Neural progenitor cell (in vitro differentiated cells): Measurements from ENCODE around the gene FNIP2. TPM values are rescaled to one million over a fixed set of nuclear protein-coding genes. Genes with fewer than 3 reads are reported as not detected.

Experiments used
- DNase-seq: peaks from one replicate; pipeline ENCODE4 v3.0.0-alpha.2; 2016; ENCODE audit warnings: low spot score
- H2AFZ ChIP-seq: fragments of 200-600 bp; sonication (generic); replicated peaks from 2 replicates; pipeline ENCODE4 v1.6.1; 2016; ENCODE audit warnings: antibody characterized with exemption
- H3F3A ChIP-seq: fragments of 200-600 bp; sonication (generic); 2 replicates; pipeline ENCODE4 v1.6.1; 2016; ENCODE audit warnings: antibody characterized with exemption, low read depth
- H3K27ac ChIP-seq: fragments of 200-600 bp; sonication (generic); 2 replicates; pipeline ENCODE4 v1.5.1; 2016; ENCODE audit warnings: mild to moderate bottlenecking
- H3K27me3 ChIP-seq: fragments of 200-600 bp; sonication (generic); 2 replicates; pipeline ENCODE4 v1.6.1; 2016; ENCODE audit warnings: mild to moderate bottlenecking, moderate library complexity
- H3K36me3 ChIP-seq: fragments of 200-600 bp; sonication (generic); 2 replicates; pipeline ENCODE4 v1.5.1; 2016
- H3K4me1 ChIP-seq: fragments of 200-600 bp; sonication (generic); 2 replicates; pipeline ENCODE4 v1.6.1; 2016; ENCODE audit warnings: mixed run types
- H3K4me2 ChIP-seq: fragments of 200-600 bp; sonication (generic); 2 replicates; pipeline ENCODE4 v1.6.1; 2016
- H3K4me3 ChIP-seq: fragments of 200-600 bp; sonication (generic); 2 replicates; pipeline ENCODE4 v1.5.1; 2016
- H3K79me2 ChIP-seq: fragments of 200-600 bp; sonication (generic); 2 replicates; pipeline ENCODE4 v1.6.1; 2016; ENCODE audit warnings: low read depth
- H3K9ac ChIP-seq: fragments of 200-600 bp; sonication (generic); 2 replicates; pipeline ENCODE4 v1.6.1; 2016
- H3K9me3 ChIP-seq: fragments of 200-600 bp; sonication (generic); 2 replicates; pipeline ENCODE4 v1.5.1; 2016; ENCODE audit warnings: low read depth
- H4K20me1 ChIP-seq: fragments of 200-600 bp; sonication (generic); 2 replicates; pipeline ENCODE4 v1.6.1; 2016; ENCODE audit warnings: low read depth
- H3K27ac Mint-ChIP-seq: 3 replicates; pipeline ENCODE4 v1.8.0; 2021; ENCODE audit warnings: mixed read lengths
- H3K27me3 Mint-ChIP-seq: 2 replicates; pipeline ENCODE4 v1.8.0; 2022; ENCODE audit warnings: low read depth, mild to moderate bottlenecking, inconsistent platforms, moderate library complexity, mixed read lengths; ENCODE audit not compliant: insufficient read depth
- H3K36me3 Mint-ChIP-seq: 3 replicates; pipeline ENCODE4 v1.8.0; 2021; ENCODE audit warnings: mixed read lengths
- H3K4me1 Mint-ChIP-seq: 3 replicates; pipeline ENCODE4 v1.8.0; 2021; ENCODE audit warnings: mixed read lengths
- H3K4me3 Mint-ChIP-seq: 3 replicates; pipeline ENCODE4 v1.8.0; 2021; ENCODE audit warnings: mild to moderate bottlenecking, moderate library complexity, mixed read lengths
- H3K9me3 Mint-ChIP-seq: 3 replicates; pipeline ENCODE4 v1.8.0; 2020; ENCODE audit warnings: mixed read lengths
- EZH2 ChIP-seq: fragments of 200-600 bp; sonication (generic); IDR thresholded peaks from 2 replicates; pipeline ENCODE4 v1.6.1; 2017; ENCODE audit warnings: antibody characterized with exemption, mild to moderate bottlenecking, moderate library complexity
- EZH2phosphoT487 ChIP-seq: fragments of 200-600 bp; sonication (generic); IDR thresholded peaks from 2 replicates; pipeline ENCODE4 v1.6.1; 2017; ENCODE audit warnings: antibody characterized with exemption
- total RNA-seq: library from RNA; depleted of rRNA; stranded (reverse); fragments of >200 nt; gene quantifications from 2 replicates; pipeline ENCODE4 v1.2.3, GENCODE V29; 2015; ENCODE audit warnings: low replicate concordance
- TF ChIP-seq, protein P1 (sequence below): fragments of 200-600 bp; sonication (generic); IDR thresholded peaks from 2 replicates; pipeline ENCODE4 v1.5.1; 2017; ENCODE audit warnings: antibody characterized with exemption, mild to moderate bottlenecking

Gene FNIP2
- total RNA-seq, 1 donor from 2014 or later, result 10.5 TPM

DNA sequence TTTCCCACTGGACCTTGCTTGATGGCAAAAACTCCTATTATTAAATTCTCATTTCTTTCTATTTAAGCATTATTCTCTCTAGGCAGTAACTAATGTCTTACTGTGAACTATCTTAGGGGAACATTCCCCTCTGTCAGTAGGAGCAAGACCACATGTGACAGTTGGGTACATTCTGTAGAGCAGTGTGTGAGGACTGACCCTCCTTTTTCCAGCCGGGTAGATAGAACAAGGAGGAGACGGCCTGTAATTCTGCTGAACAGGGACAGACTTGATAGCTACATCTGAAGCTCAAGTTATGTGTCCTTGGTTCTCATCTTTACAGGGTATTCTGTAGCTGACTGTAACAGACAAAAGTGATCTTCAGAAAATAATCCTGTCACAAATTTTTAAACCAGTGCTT is 43.3 kb downstream of the FNIP2 start:
- Histone ChIP-seq H3K79me2 (no peaks in the 10 kb centered on the region), H3K4me3 (no peak overlapping the region), H3K4me2 (no peak overlapping the region), H3K36me3 (no peaks in the 10 kb centered on the region), H3K27me3 (no peaks in the 10 kb centered on the region), H3K4me1 (no peaks in the 10 kb centered on the region), H3K9ac (no peak overlapping the region), H2AFZ (no peak overlapping the region), H3K27ac (no peak overlapping the region), H4K20me1 (no peaks in the 10 kb centered on the region), H3F3A (no peaks in the 10 kb centered on the region), H3K9me3 (no peaks in the 10 kb centered on the region)
- no peak overlapping the region for H3K4me3 Mint-ChIP-seq
- TF ChIP-seq EZH2 (no peak), EZH2phosphoT487 (no peak)
- peaks cover 10% of the 10 kb centered on the region for H3K4me1 Mint-ChIP-seq
- H3K27me3 Mint-ChIP-seq, result peaks cover 4% of the 10 kb centered on the region
- no peak overlapping the region for H3K27ac Mint-ChIP-seq
- no peaks in the 10 kb centered on the region for H3K9me3 Mint-ChIP-seq
- H3K36me3 Mint-ChIP-seq, result peaks cover 2% of the 10 kb centered on the region
- DNase-seq, result no peak

- H3K27ac Mint-ChIP-seq, result no peak overlapping the region
- Histone ChIP-seq H3F3A (no peaks in the 10 kb centered on the region), H3K4me1 (no peaks in the 10 kb centered on the region), H3K36me3 (no peaks in the 10 kb centered on the region), H3K4me3 (no peak overlapping the region), H3K27ac (no peak overlapping the region), H3K27me3 (no peaks in the 10 kb centered on the region), H3K9ac (no peak overlapping the region), H4K20me1 (no peaks in the 10 kb centered on the region), H3K9me3 (no peaks in the 10 kb centered on the region), H3K79me2 (no peaks in the 10 kb centered on the region), H2AFZ (no peak overlapping the region), H3K4me2 (no peak overlapping the region)
- H3K27me3 Mint-ChIP-seq, result peaks cover 5% of the 10 kb centered on the region
- H3K4me3 Mint-ChIP-seq, result no peak overlapping the region
- H3K4me1 Mint-ChIP-seq, result peaks cover 10% of the 10 kb centered on the region
- TF ChIP-seq EZH2phosphoT487, result no peak
- H3K36me3 Mint-ChIP-seq, result peaks cover 2% of the 10 kb centered on the region
- H3K9me3 Mint-ChIP-seq, result no peaks in the 10 kb centered on the region
- no peak for DNase-seq
Measured at GRCh38 chr4:158812543-158812942, 43.7 kb downstream of the FNIP2 start.

DNA sequence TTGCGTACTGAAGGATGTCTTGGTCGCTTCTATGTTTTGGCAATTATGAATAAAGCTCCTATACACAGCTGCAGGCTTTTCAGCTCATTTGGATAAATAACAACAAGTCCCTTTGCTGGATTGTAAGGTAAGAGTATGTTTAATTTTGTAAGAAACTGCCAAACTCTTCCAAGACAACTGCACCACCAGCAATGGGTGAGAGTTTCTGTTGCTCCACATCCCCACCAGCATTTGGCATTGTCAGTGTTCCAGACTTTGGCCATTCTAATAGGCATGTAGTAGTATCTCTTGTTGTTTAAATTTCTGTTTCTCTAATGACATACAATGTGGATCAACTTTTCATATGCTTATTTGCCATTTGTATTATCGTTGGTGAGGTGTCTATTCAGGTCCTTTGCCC is 44.3 kb downstream of the FNIP2 start:
- peaks cover 2% of the 10 kb centered on the region for H3K36me3 Mint-ChIP-seq
- no peak overlapping the region for H3K9ac ChIP-seq
- H3K27me3 ChIP-seq, result no peaks in the 10 kb centered on the region
- no peaks in the 10 kb centered on the region for H3K9me3 ChIP-seq
- peaks cover 10% of the 10 kb centered on the region for H3K4me1 Mint-ChIP-seq
- no peak for DNase-seq
- H4K20me1 ChIP-seq, result no peaks in the 10 kb centered on the region
- H3K4me2 ChIP-seq, result no peak overlapping the region
- H3K27me3 Mint-ChIP-seq, result peaks cover 5% of the 10 kb centered on the region
- TF ChIP-seq EZH2phosphoT487 (no peak), EZH2 (no peak)
- TF ChIP-seq, protein P1, sequence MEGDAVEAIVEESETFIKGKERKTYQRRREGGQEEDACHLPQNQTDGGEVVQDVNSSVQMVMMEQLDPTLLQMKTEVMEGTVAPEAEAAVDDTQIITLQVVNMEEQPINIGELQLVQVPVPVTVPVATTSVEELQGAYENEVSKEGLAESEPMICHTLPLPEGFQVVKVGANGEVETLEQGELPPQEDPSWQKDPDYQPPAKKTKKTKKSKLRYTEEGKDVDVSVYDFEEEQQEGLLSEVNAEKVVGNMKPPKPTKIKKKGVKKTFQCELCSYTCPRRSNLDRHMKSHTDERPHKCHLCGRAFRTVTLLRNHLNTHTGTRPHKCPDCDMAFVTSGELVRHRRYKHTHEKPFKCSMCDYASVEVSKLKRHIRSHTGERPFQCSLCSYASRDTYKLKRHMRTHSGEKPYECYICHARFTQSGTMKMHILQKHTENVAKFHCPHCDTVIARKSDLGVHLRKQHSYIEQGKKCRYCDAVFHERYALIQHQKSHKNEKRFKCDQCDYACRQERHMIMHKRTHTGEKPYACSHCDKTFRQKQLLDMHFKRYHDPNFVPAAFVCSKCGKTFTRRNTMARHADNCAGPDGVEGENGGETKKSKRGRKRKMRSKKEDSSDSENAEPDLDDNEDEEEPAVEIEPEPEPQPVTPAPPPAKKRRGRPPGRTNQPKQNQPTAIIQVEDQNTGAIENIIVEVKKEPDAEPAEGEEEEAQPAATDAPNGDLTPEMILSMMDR, result no peak
- no peak overlapping the region for H3K4me3 ChIP-seq
- H2AFZ ChIP-seq, result no peak overlapping the region
- H3K79me2 ChIP-seq, result no peaks in the 10 kb centered on the region
- no peaks in the 10 kb centered on the region for H3F3A ChIP-seq
- H3K36me3 ChIP-seq, result no peaks in the 10 kb centered on the region
- H3K27ac ChIP-seq, result no peak overlapping the region
- no peak overlapping the region for H3K4me3 Mint-ChIP-seq
- no peaks in the 10 kb centered on the region for H3K4me1 ChIP-seq
- H3K27ac Mint-ChIP-seq, result no peak overlapping the region
- no peaks in the 10 kb centered on the region for H3K9me3 Mint-ChIP-seq

DNA sequence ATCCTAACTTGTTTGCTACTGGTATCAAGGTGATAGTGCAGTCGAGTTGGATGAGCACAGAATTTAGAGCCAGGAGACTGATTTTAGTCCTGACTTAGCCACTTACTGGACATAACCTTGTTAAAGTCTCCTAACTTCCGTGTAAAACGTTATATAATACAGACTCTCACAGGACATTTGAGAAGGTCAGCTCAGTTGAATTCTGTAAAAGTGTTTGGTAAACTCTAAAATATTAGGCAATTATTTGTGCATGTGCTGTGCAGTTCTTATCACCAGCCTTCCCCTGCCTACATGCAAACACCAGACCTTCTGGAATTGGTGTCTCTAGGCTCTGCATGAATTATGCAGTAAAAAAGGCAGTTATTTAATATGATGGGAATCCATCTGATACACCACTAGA is 45.4 kb downstream of the FNIP2 start:
- H3K4me1 Mint-ChIP-seq, result peaks cover 10% of the 10 kb centered on the region
- H3K79me2 ChIP-seq, result no peaks in the 10 kb centered on the region
- no peaks in the 10 kb centered on the region for H3K4me1 ChIP-seq

More for the DNA sequence above, 45.4 kb downstream of the FNIP2 start:
- Mint-ChIP-seq H3K4me3 (no peak overlapping the region), H3K27me3 (peaks cover 5% of the 10 kb centered on the region), H3K36me3 (peaks cover 2% of the 10 kb centered on the region), H3K9me3 (no peaks in the 10 kb centered on the region), H3K27ac (no peak overlapping the region)
- no peak overlapping the region for H3K27ac ChIP-seq
- no peaks in the 10 kb centered on the region for H3F3A ChIP-seq
- no peak overlapping the region for H3K4me2 ChIP-seq
- TF ChIP-seq EZH2phosphoT487 (no peak), EZH2 (no peak)
- TF ChIP-seq, protein P1, result no peak
- H3K27me3 ChIP-seq, result no peaks in the 10 kb centered on the region
- H3K36me3 ChIP-seq, result no peaks in the 10 kb centered on the region
- DNase-seq, result no peak
- no peak overlapping the region for H3K4me3 ChIP-seq
- no peak overlapping the region for H2AFZ ChIP-seq
- no peak overlapping the region for H3K9ac ChIP-seq
- H3K9me3 ChIP-seq, result no peaks in the 10 kb centered on the region
- H4K20me1 ChIP-seq, result no peaks in the 10 kb centered on the region
